ENCODE results near the gene PIK3AP1. TPM values are rescaled to one million over a fixed set of nuclear protein-coding genes. Genes with fewer than 3 reads are reported as not detected.

The PIK3AP1 gene
- polyA plus RNA-seq, 1 of the 3 experiments (the other 2 are of a cell fraction): 0.07 TPM

DNA sequence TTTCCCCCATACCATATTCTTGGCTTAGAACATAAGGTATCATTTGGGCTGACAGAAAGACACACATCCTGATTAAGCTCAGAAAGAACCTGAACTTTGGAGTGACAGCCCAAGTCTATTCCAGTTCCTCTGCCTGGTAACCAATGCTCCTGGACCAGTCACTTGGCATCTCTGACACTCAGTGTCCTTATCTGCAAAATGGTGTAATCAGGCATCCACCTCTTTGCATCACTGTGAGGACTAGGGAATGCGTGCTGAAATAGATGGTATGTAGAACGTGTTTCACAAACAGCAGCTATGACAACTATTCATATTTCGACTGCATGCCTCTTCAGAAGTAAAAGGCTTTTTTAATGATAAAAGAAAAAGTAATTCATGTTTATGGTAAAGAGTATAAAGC is 26.2 kb upstream of the PIK3AP1 start (continued):
- TF ChIP-seq JUND (IDR thresholded peaks at IDR 0.05) (no peak), TCF12 (IDR thresholded peaks at IDR 0.05) (no peak), TEAD4 (IDR thresholded peaks at IDR 0.05; ENCODE audit: borderline replicate concordance, insufficient read depth) (no peak), FOXM1 (IDR thresholded peaks at IDR 0.05; ENCODE audit: low read depth) (no peak)
- TF ChIP-seq, protein P1, sequence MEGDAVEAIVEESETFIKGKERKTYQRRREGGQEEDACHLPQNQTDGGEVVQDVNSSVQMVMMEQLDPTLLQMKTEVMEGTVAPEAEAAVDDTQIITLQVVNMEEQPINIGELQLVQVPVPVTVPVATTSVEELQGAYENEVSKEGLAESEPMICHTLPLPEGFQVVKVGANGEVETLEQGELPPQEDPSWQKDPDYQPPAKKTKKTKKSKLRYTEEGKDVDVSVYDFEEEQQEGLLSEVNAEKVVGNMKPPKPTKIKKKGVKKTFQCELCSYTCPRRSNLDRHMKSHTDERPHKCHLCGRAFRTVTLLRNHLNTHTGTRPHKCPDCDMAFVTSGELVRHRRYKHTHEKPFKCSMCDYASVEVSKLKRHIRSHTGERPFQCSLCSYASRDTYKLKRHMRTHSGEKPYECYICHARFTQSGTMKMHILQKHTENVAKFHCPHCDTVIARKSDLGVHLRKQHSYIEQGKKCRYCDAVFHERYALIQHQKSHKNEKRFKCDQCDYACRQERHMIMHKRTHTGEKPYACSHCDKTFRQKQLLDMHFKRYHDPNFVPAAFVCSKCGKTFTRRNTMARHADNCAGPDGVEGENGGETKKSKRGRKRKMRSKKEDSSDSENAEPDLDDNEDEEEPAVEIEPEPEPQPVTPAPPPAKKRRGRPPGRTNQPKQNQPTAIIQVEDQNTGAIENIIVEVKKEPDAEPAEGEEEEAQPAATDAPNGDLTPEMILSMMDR (IDR thresholded peaks at IDR 0.05): no peak

DNA sequence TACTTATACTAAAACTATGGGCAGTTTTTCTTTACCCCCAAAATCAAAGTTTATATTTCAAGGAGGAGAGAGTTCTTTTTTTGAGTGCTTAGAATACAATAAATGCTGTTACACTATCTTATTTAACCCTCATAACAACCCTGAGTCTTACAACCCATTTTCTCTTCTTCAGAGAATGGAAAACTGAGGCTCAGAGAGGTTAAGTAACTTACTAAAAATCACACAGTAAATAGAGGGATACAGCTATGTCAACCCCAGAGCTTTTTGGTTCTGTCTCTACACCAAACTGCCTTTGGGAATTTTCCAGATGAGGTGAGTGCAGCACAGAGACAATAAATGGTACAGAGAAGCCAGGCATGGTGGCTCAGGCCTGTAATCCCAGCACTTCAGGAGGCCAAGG is 25.6 kb upstream of the PIK3AP1 start:
- DNase-seq: no peak
- H3K9me3 ChIP-seq: no peaks in the 10 kb centered on the region
- H2AFZ ChIP-seq (ENCODE audit: low read depth): no peak overlapping the region
- TF ChIP-seq, protein P2, sequence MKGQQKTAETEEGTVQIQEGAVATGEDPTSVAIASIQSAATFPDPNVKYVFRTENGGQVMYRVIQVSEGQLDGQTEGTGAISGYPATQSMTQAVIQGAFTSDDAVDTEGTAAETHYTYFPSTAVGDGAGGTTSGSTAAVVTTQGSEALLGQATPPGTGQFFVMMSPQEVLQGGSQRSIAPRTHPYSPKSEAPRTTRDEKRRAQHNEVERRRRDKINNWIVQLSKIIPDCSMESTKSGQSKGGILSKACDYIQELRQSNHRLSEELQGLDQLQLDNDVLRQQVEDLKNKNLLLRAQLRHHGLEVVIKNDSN (IDR thresholded peaks at IDR 0.05; ENCODE audit: borderline replicate concordance, low read depth): no peak
- TF ChIP-seq, protein P3, sequence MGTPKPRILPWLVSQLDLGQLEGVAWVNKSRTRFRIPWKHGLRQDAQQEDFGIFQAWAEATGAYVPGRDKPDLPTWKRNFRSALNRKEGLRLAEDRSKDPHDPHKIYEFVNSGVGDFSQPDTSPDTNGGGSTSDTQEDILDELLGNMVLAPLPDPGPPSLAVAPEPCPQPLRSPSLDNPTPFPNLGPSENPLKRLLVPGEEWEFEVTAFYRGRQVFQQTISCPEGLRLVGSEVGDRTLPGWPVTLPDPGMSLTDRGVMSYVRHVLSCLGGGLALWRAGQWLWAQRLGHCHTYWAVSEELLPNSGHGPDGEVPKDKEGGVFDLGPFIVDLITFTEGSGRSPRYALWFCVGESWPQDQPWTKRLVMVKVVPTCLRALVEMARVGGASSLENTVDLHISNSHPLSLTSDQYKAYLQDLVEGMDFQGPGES (IDR thresholded peaks at IDR 0.05; ENCODE audit: low read depth, low read length): no peak
- TF ChIP-seq TAF1 (IDR thresholded peaks at IDR 0.05; ENCODE audit: borderline replicate concordance, low read depth, low read length) (no peak), FOXM1 (IDR thresholded peaks at IDR 0.05; ENCODE audit: low read depth) (no peak), RAD21 (IDR thresholded peaks at IDR 0.05; ENCODE audit: low read length) (no peak), YY1 (IDR thresholded peaks at IDR 0.05; ENCODE audit: low read depth) (no peak), TCF12 (IDR thresholded peaks at IDR 0.05) (no peak), FOSL2 (IDR thresholded peaks at IDR 0.05; ENCODE audit: borderline replicate concordance, low read depth) (no peak), EZH2phosphoT487 (IDR thresholded peaks at IDR 0.05; ENCODE audit: borderline replicate concordance, low read depth) (no peak), SIN3A (IDR thresholded peaks at IDR 0.05; ENCODE audit: borderline replicate concordance, low read depth, low read length) (no peak), POLR2AphosphoS5 (IDR thresholded peaks at IDR 0.05; ENCODE audit: low read depth, low read length) (no peak), FOXJ3 (CRISPR knock-in tag; IDR thresholded peaks at IDR 0.05) (no peak), CHD2 (IDR thresholded peaks at IDR 0.05; ENCODE audit: low read length, partially characterized antibody) (no peak)
- TF ChIP-seq, protein P1 (IDR thresholded peaks at IDR 0.05): no peak
- no peaks in the 10 kb centered on the region for H3K27me3 ChIP-seq (ENCODE audit: insufficient read depth)
- POLR2A ChIA-PET: no interaction called here
- H3F3A ChIP-seq (replicated peaks; ENCODE audit: insufficient read depth): no peaks in the 10 kb centered on the region
- no peak overlapping the region for H3K9ac ChIP-seq
- H3K27ac ChIP-seq (ENCODE audit: low read depth in 2 of 2, low read length in 1 of 2): no peak overlapping the region
- no peak overlapping the region for H3K4me2 ChIP-seq
- H3K4me3 ChIP-seq (ENCODE audit: low read depth in 2 of 2, low read length in 1 of 2): no peak overlapping the region
- no peaks in the 10 kb centered on the region for H3K9me2 ChIP-seq
- no peaks in the 10 kb centered on the region for H4K20me1 ChIP-seq (ENCODE audit: insufficient read depth)
- no peaks in the 10 kb centered on the region for H3K36me3 ChIP-seq (replicated peaks in 1 of 2; ENCODE audit: control insufficient read depth in 1 of 2, insufficient read depth in 2 of 2, low read length in 1 of 2)
- CTCF ChIA-PET: no interaction called here
- no peaks in the 10 kb centered on the region for H3K79me2 ChIP-seq (ENCODE audit: insufficient read depth)
- no peaks in the 10 kb centered on the region for H3K4me1 ChIP-seq (ENCODE audit: control insufficient read depth in 1 of 2, insufficient read depth in 2 of 2, low read depth in 1 of 2, low read length in 1 of 2)
